ENCODE measurements around the gene HINT2.

HINT2 gene

GRCh38 chr9:35774907-35775635 lies 39.8 kb downstream of the HINT2 start:
- DNase-seq = no peak

GRCh38 chr9:35771943-35772342 lies 42.9 kb downstream of the HINT2 start:
- no peak for DNase-seq

DNA sequence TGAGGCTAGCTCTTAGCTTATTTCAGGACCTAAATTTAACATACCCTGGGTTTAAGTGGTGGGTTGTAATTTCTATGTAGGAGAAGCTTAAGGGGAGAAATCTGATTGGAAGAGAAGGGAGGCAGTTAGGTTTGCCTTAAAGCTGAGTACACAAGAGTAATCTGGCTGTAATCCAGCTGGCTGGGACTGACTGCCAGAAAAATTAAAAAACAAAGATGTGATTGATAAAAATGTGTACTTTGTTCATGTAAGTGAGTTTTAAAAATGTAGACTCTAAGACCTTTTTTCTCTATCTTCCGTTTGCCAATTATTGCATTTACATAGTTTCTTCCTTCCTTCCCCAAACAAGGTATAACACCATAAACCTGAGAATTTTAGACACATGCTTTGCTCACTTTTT lies 43.3 kb downstream of the HINT2 start:
- DNase-seq = no peak

GRCh38 chr9:35771075-35771433 lies 43.8 kb downstream of the HINT2 start:
- DNase-seq = no peak

DNA sequence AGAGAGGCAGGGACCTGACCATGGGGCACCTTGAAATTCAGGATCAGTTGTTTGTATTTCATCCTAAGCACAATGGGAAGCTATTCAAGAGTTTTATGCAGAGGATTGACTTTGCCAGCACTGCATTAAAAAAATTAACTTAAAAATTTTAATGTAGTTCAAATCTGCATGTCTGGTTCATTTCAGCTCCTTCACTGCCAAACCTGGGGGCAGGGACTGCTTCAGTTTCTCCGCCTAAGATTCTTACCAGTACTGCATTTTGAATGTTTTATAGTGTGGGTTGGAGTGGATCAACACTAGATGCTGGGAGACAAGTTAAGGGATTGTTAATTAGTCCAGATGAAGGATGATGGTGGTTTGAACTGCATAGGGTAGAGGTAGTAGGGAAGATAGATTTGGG lies 45.1 kb downstream of the HINT2 start:
- DNase-seq = no peak

GRCh38 chr9:35767458-35767857 lies 47.4 kb downstream of the HINT2 start:
- DNase-seq = no peak

GRCh38 chr9:35766997-35767396 lies 47.8 kb downstream of the HINT2 start:
- no peak for DNase-seq

DNA sequence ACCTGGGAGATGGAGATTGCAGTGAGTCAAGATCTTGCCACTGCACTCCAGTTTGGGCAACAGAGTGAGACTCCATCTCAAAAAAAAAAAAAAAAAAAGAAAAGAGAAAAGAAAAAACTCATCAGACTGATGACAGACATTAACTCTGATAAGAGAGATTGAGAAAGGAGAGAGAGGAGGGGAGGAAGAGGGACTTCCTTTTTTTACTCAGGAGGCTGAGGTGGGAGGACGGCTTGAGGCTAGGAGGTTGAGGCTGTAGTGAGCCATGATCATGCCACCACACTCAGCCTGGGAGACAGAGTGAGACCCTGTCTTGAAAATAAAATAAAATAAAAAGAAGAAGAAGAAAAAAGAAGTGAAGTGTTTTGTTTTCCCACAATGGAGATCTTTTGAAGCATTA lies 51.0 kb downstream of the HINT2 start:
- DNase-seq = no peak

DNA sequence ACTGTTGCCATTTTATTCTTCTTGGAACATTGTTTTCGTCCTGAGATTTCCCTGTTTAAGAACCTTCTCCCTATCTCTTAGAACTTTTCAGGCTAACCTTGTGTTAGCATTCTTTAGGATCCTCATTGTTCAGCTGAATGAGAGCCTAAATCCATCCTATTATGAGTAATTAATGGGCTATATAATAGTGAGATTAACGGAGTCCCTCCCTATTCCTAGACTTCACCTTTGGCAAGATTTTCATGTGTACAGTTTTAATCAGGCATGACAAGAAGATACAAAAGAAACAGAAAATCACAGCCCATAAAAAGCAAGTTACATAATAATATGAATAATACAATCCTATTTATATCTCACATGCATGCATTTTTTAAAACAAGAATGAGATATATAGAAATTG lies 51.7 kb downstream of the HINT2 start:
- no peak for DNase-seq
